Measurements from ENCODE around the gene NPIPB13.
"Not testable (repeated sequence)": the region's sequence is repeated elsewhere in the genome, so short reads cannot be mapped to it uniquely, and the experiment has no call there.

NPIPB13 gene

GRCh38 chr16:30248379-30248778 lies at the start of gene NPIPB13:
Gene NPIPB13 (minus strand): TSS chr16:30248479. CDS start chr16:30245573, 2,906 bp downstream.
- not testable (repeated sequence) for DNase-seq

GRCh38 chr16:30282357-30282756 lies 34.1 kb upstream of the NPIPB13 start:
- DNase-seq, result not testable (repeated sequence)

- DNase-seq, result not testable (repeated sequence)
Observed at GRCh38 chr16:30278523-30278922, 30.2 kb upstream of the NPIPB13 start.

GRCh38 chr16:30217082-30217481 lies 31.2 kb downstream of the NPIPB13 start:
- DNase-seq, result not testable (repeated sequence)

- not testable (repeated sequence) for DNase-seq
Observed at GRCh38 chr16:30211414-30211813, 36.9 kb downstream of the NPIPB13 start.

- DNase-seq, result peak; percentile 47
Observed at GRCh38 chr16:30209032-30209431, 39.2 kb downstream of the NPIPB13 start.

GRCh38 chr16:30207063-30207704 lies 41.1 kb downstream of the NPIPB13 start:
- DNase-seq, result not testable (repeated sequence)

GRCh38 chr16:30206252-30206651 lies 42.0 kb downstream of the NPIPB13 start:
- DNase-seq, result not testable (repeated sequence)

- DNase-seq, result peak; percentile 2
Observed at GRCh38 chr16:30205541-30206236, 42.6 kb downstream of the NPIPB13 start.

GRCh38 chr16:30199608-30200343 lies 48.5 kb downstream of the NPIPB13 start:
- DNase-seq, result not testable (repeated sequence)

- DNase-seq, result not testable (repeated sequence)
Observed at GRCh38 chr16:30199049-30199448, 49.2 kb downstream of the NPIPB13 start, which contains the start of gene SULT1A3. Gene SULT1A3 (plus strand): TSS chr16:30199255. CDS start chr16:30200729, 1,474 bp downstream.

All from activated naive CD4-positive, alpha-beta T cell treated with Interleukin-2 at 50 U/mL for 16 hours (primary cell).